Hepatocyte (in vitro differentiated cells): Measurements from ENCODE around the gene AP5B1.

Experiments used
- CTCF ChIP-seq: fragments of 200-600 bp; sonication (generic); IDR thresholded peaks from 2 replicates; pipeline ENCODE4 v1.5.1; 2016; ENCODE audit warnings: antibody characterized with exemption, mild to moderate bottlenecking; ENCODE audit not compliant: poor library complexity
- EZH2 ChIP-seq: fragments of 200-600 bp; sonication (generic); IDR thresholded peaks from 2 replicates; pipeline ENCODE4 v1.6.1; 2016; ENCODE audit warnings: antibody characterized with exemption, mild to moderate bottlenecking, borderline replicate concordance
- EZH2phosphoT487 ChIP-seq: fragments of 200-600 bp; sonication (generic); IDR thresholded peaks from one replicate; pipeline ENCODE4 v1.6.1; 2018; ENCODE audit warnings: antibody characterized with exemption, mild to moderate bottlenecking, low read depth, moderate library complexity; ENCODE audit not compliant: unreplicated experiment, severe bottlenecking

GRCh38 chr11:65806979-65807378, 26.2 kb upstream of the AP5B1 start:
- TF ChIP-seq CTCF, result no peak
- no peak for TF ChIP-seq EZH2phosphoT487
- no peak for TF ChIP-seq EZH2
